Thymus (tissue), 11 donors: ENCODE results near the gene PVALB. TPM values are rescaled to one million over a fixed set of nuclear protein-coding genes. Genes with fewer than 3 reads are reported as not detected.

Experiments used
- DNase-seq, 9 donors: peaks; one replicate each; pipeline ENCODE4 v3.0.0-alpha.2; 2013; ENCODE audit warnings: low spot score in 9 of 9, low read depth in 6 of 9, missing footprints in 1 of 9
- H3K27ac ChIP-seq, 2 donors: one replicate each; pipeline ENCODE4 v1.5.1; 2013; ENCODE audit warnings: control low read depth in 1 of 2, low read depth in 1 of 2, low read length in 1 of 2, mild to moderate bottlenecking in 1 of 2, moderate library complexity in 1 of 2
- H3K27me3 ChIP-seq, 2 donors: one replicate each; pipeline ENCODE4 v1.5.1; 2013; ENCODE audit warnings: low read length in 1 of 2; ENCODE audit not compliant: control insufficient read depth in 2 of 2, insufficient read depth in 1 of 2
- H3K36me3 ChIP-seq, 2 donors: one replicate each; pipeline ENCODE4 v1.5.1; 2013; ENCODE audit warnings: low read length in 1 of 2, mild to moderate bottlenecking in 1 of 2, moderate library complexity in 1 of 2; ENCODE audit not compliant: control insufficient read depth in 2 of 2, insufficient read depth in 2 of 2
- H3K4me1 ChIP-seq, 2 donors: one replicate each; pipeline ENCODE4 v1.5.1; 2013; ENCODE audit warnings: low read length in 2 of 2; ENCODE audit not compliant: control insufficient read depth in 2 of 2, insufficient read depth in 2 of 2
- H3K4me3 ChIP-seq, 2 donors: one replicate each; pipeline ENCODE4 v1.5.1; 2013; ENCODE audit warnings: low read length in 2 of 2, control low read depth in 1 of 2, mild to moderate bottlenecking in 1 of 2
- H3K9me3 ChIP-seq, 2 donors: one replicate each; pipeline ENCODE4 v1.5.1; 2013; ENCODE audit warnings: low read length in 1 of 2, mild to moderate bottlenecking in 1 of 2; ENCODE audit not compliant: control insufficient read depth in 2 of 2, insufficient read depth in 1 of 2
- WGBS: extraction: QIAGEN DNeasy Blood & Tissue Kit; methylation state at CpG from one replicate; pipeline ENCODE4 v1.1.7; 2013; 5-methylcytosine and 5-hydroxymethylcytosine counted together
- polyA plus RNA-seq: library from polyadenylated mRNA; stranded (reverse); fragments of 200-250 nt; gene quantifications from one replicate; pipeline ENCODE4 v1.2.3, GENCODE V29; 2013
- total RNA-seq: library from RNA; stranded (reverse); fragments of 120-200 nt; gene quantifications from one replicate; pipeline ENCODE4 v1.2.4, GENCODE V29; 2013
- donor health status: healthy.

The PVALB gene
- total and polyA plus RNA-seq, 2 donors = 0.47 to 2.2 TPM

DNA sequence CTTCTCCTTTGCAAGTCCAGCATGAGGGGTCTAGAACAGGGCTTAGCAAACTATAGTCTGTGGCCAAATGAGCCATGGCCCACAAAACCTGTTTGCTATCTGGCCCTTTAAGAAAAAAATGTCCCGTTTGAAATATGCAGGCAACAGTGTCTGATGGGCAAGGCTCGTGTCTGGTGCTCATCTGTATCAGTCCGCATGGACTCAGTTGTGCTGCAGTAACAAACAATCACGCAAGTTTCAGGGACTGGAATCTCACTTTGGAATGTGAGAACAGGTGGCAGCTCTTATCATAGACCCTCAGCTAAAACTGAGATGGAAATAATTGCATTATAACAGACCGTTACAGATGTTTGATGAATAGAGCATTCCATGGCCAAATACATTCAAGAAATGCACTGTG, 19.1 kb upstream of the PVALB start:
- Histone ChIP-seq H3K27ac (no peak overlapping the region), H3K4me3 (no peak overlapping the region), H3K4me1 (peaks cover 0 to 4% of the 10 kb centered on the region in 2 donors), H3K27me3 (peaks cover 4 to 17% of the 10 kb centered on the region in 2 donors), H3K36me3 (no peaks in the 10 kb centered on the region), H3K9me3 (peaks cover 0 to 8% of the 10 kb centered on the region in 2 donors)
- no peak for DNase-seq
- WGBS = 92% methylated on average over 5 of the region's 5 CpGs

DNA sequence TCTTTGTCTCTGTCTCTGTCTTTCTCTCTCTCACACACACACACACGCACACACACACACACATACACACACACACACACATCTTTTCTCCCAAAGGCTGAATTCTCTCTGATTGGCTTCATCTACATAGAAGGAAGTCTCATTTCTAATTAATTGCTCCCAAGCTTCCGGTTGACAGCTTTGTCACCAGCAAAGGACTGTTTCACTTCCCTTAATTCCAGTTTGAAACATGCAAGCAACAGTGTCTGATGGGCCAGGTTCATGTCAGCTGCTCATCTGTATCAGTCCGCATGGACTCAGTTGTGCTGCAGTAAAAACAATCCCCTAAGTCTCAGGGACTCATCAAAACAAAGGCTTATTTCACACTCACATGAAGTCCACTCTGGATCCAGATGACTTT, 16.2 kb upstream of the PVALB start:
- DNase-seq = no peak
- Histone ChIP-seq H3K27me3 (peaks cover 4 to 21% of the 10 kb centered on the region in 2 donors), H3K4me1 (peaks cover 0 to 5% of the 10 kb centered on the region in 2 donors), H3K4me3 (no peak overlapping the region), H3K9me3 (peaks cover 0 to 1% of the 10 kb centered on the region in 2 donors), H3K36me3 (no peaks in the 10 kb centered on the region), H3K27ac (no peak overlapping the region)
- WGBS = 73% methylated on average over 3 of the region's 3 CpGs

DNA sequence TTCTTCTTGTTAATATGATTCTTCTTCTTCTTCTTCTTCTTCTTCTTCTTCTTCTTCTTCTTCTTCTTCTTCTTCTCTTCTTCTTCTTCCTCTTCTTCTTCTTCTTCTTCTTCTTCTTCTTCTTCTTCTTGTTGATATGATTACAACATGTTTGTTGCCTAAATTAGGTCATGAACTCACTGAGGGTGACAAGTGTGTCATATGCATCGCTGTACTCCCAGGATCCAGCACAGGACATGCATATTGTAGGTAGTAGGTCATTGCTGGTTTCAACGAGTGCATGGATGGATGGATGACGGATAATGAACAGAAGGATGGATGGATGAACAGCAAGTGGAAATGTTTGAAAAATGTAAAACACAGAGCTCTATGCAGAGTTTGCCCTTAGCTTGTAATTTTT, 14.9 kb upstream of the PVALB start:
- no peak for DNase-seq
- no peaks in the 10 kb centered on the region for H3K36me3 ChIP-seq
- peaks cover 4 to 21% of the 10 kb centered on the region in 2 donors for H3K27me3 ChIP-seq
- no peak overlapping the region for H3K27ac ChIP-seq
- 97% methylated on average over 3 of the region's 3 CpGs for WGBS
- no peak overlapping the region for H3K4me3 ChIP-seq
- peaks cover 0 to 5% of the 10 kb centered on the region in 2 donors for H3K4me1 ChIP-seq
- no peaks in the 10 kb centered on the region for H3K9me3 ChIP-seq

DNA sequence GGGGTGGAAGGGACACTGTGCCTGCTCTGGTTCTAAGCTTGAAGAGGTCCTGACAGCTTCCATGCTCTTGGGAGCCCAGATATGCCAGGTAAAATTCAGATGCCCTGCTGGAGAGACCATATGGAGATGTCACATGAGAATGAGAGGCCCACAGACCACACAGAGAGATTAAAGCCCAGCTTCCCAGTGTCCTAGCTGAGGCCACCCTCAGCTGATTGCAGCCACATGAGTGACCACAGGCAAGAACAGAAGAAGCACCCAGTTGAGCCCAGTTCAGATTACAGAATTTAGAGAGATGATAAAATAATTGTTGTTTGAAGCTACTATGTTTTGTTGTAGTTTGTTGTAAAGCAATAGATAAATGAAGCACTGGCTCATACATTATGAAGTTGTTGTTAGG, 14.4 kb upstream of the PVALB start:
- Histone ChIP-seq H3K36me3 (no peaks in the 10 kb centered on the region), H3K27ac (no peak overlapping the region), H3K27me3 (peaks cover 4 to 19% of the 10 kb centered on the region in 2 donors), H3K4me3 (no peak overlapping the region), H3K4me1 (peaks cover 0 to 5% of the 10 kb centered on the region in 2 donors), H3K9me3 (no peaks in the 10 kb centered on the region)
- no peak for DNase-seq

DNA sequence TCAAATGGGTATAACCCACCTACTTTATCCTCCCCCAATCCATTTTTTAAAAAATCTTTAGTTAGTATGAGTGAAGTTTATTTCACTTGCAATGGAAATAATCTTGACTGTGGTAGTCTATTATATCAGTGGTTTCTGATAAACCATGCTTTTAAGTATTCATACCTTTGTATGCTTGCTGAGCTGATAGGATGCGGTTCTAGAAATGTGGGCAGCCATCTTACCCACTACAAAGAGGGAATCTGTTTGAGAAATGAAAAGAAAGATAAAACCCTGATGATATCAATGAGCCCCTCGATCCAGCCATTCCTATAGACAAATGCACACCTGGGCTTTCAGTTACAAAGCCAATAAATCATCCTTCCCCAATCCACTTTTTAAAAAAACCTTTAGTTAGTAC, 13.8 kb upstream of the PVALB start:
- WGBS = 10% methylated on average over 2 of the region's 2 CpGs
- H3K4me3 ChIP-seq = no peak overlapping the region
- DNase-seq = peak in 2 of 9 donors; percentile 11 to 43
- no peak overlapping the region for H3K27ac ChIP-seq
- H3K36me3 ChIP-seq = no peaks in the 10 kb centered on the region
- H3K9me3 ChIP-seq = no peaks in the 10 kb centered on the region
- H3K27me3 ChIP-seq = peaks cover 4 to 17% of the 10 kb centered on the region in 2 donors
- H3K4me1 ChIP-seq = peaks cover 0 to 5% of the 10 kb centered on the region in 2 donors

DNA sequence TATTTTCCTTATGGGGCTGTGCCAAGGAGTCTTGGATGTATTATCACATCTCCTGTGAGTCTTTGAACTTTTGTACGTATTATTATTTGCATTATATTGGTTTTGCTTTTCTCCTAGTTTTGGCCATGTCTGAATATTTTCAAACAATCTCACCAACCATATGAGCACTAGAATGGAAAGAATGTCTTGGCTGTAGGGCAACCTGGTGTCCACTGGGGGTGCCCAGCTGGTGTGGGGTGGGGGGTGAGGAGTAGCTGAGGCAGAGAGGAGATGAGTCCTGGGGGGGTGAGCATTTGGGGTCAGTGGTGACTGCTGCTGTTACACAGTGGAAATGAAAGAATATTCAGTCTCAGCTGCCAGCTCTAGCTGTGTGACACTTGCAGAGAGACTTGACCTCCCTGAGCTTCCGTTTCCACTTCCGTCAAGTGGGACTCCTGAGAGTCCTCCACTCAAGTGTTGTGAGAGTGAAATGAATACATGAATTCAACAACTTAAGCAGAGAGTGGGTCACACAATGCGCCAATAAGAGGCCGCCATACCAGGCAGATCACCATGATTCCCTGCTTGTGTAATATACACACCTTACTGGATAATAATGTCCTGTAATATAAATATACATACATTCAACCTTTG, 12.7 kb upstream of the PVALB start:
- Histone ChIP-seq H3K36me3 (no peaks in the 10 kb centered on the region), H3K9me3 (no peaks in the 10 kb centered on the region), H3K27me3 (peaks cover 2 to 12% of the 10 kb centered on the region in 2 donors), H3K4me3 (no peak overlapping the region), H3K27ac (no peak overlapping the region), H3K4me1 (peaks cover 0 to 5% of the 10 kb centered on the region in 2 donors)
- 93% methylated on average over 5 of the region's 5 CpGs for WGBS
- DNase-seq = no peak

DNA sequence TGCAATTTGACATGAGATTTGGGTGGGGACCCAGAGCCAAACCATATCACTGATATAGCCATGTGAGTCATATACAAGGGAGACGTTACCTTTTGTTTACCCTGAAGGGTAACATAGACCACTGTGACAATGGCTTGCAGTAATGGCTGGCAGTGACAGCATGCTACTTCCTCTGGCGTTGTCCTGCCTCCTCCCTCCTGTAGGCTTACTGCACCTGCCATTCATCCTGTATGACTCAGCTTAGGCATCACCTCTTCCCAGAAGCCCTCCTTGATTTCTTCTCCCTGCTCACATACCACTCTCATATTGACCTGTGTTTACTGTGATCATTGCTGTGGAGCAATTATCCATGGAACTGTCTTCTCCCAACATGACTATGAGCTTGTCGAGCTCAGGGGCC, 12.0 kb upstream of the PVALB start:
- Histone ChIP-seq H3K27me3 (peaks cover 2 to 16% of the 10 kb centered on the region in 2 donors), H3K4me1 (peaks cover 0 to 5% of the 10 kb centered on the region in 2 donors), H3K27ac (no peak overlapping the region), H3K4me3 (no peak overlapping the region), H3K9me3 (no peaks in the 10 kb centered on the region), H3K36me3 (no peaks in the 10 kb centered on the region)
- WGBS = 81% methylated on average over 3 of the region's 3 CpGs
- DNase-seq = no peak

DNA sequence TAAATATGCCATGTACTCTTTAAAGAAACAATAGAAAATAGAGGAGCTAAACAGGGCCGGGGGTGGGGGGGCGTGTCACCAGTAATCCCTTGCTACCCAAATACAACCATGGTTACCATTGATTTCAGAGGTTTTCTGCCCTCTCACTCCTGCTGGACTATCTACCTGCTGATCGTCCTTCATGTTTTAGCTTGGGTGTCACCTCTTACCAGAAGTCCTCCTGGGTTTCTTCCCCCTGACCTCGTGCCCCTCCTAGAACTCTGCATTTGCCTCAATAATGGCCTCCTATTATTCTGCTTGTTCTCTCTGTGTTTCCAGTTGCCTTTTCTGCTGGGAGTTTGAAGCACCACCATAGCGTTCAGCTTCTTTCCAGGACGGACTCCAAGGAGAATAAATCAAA, 9.4 kb upstream of the PVALB start:
- WGBS = 94% methylated on average over 6 of the region's 6 CpGs
- no peak overlapping the region for H3K4me3 ChIP-seq
- no peaks in the 10 kb centered on the region for H3K9me3 ChIP-seq
- H3K4me1 ChIP-seq = peaks cover 0 to 4% of the 10 kb centered on the region in 2 donors
- no peaks in the 10 kb centered on the region for H3K36me3 ChIP-seq
- DNase-seq = no peak
- no peak overlapping the region for H3K27ac ChIP-seq
- peaks cover 0 to 29% of the 10 kb centered on the region in 2 donors for H3K27me3 ChIP-seq

DNA sequence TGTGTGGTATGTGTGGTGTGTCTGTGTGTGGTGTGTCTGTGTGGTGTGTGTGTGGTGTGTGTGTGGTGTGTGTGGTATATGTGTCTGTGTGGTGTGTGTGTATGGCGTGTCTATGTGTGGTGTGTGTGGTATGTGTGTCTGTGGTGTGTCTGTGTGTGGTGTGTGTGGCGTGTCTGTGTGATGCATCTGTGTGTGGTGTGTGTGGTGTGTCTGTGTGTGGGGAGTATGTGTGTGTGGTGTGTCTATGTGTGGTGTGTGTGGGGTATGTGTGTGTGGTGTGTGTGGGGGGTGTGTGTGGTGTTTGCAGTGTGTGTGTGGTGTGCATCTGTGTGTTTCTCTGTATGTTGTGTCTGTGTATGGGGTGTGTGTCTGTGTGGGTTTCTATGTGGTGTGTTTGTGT, 7.8 kb upstream of the PVALB start:
- H3K27ac ChIP-seq = no peak overlapping the region
- DNase-seq = no peak
- peaks cover 0 to 36% of the 10 kb centered on the region in 2 donors for H3K27me3 ChIP-seq
- no peaks in the 10 kb centered on the region for H3K36me3 ChIP-seq
- no peak overlapping the region for H3K4me3 ChIP-seq
- WGBS = 99% methylated on average over 2 of the region's 2 CpGs
- H3K4me1 ChIP-seq = no peaks in the 10 kb centered on the region
- H3K9me3 ChIP-seq = no peaks in the 10 kb centered on the region
